ENCODE data around the gene SLC35E3. TPM values are rescaled to one million over a fixed set of nuclear protein-coding genes. Genes with fewer than 3 reads are reported as not detected.
"Not testable (repeated sequence)": the region's sequence is repeated elsewhere in the genome, so short reads cannot be mapped to it uniquely, and the experiment has no call there.

Gene SLC35E3
- total RNA-seq, 2 experiments from 2014 or later: 8.3 to 9.1 TPM

DNA sequence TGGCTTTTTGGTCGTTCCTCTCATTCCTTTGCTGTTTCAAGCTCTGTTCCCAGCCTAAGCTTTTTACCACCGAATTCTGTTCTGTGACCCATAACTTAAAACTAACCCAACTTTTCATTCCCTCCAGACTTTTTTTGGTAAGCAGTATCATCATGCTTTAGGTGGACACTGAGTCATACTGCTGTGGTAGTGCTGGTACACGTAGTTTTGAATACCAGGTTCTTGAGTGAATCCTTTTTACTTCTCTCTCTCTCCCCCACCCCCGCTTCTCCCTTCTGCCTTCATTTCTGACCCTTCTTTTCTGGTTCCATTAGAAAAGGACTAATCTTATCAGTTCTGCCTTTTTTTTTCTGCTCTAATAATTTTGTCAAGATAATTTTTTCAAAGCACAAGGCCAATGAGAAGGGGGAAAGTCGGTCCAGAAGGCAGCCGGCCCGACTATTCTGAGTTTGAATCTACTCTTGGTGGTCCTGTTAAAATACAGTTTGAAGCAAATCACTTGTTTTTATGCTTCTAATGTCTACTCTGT lies 59.7 kb downstream of the SLC35E3 start:
- Mint-ChIP-seq H3K27ac (no peak overlapping the region), H3K27me3 (no peaks in the 10 kb centered on the region), H3K4me3 (no peak overlapping the region), H3K4me1 (peaks cover 10% of the 10 kb centered on the region), H3K36me3 (peaks cover 16% of the 10 kb centered on the region), H3K9me3 (no peaks in the 10 kb centered on the region)
- no peak for DNase-seq
- no peak for ATAC-seq (ENCODE audit: low read depth)
- POLR2A ChIA-PET: no interaction called here

DNA sequence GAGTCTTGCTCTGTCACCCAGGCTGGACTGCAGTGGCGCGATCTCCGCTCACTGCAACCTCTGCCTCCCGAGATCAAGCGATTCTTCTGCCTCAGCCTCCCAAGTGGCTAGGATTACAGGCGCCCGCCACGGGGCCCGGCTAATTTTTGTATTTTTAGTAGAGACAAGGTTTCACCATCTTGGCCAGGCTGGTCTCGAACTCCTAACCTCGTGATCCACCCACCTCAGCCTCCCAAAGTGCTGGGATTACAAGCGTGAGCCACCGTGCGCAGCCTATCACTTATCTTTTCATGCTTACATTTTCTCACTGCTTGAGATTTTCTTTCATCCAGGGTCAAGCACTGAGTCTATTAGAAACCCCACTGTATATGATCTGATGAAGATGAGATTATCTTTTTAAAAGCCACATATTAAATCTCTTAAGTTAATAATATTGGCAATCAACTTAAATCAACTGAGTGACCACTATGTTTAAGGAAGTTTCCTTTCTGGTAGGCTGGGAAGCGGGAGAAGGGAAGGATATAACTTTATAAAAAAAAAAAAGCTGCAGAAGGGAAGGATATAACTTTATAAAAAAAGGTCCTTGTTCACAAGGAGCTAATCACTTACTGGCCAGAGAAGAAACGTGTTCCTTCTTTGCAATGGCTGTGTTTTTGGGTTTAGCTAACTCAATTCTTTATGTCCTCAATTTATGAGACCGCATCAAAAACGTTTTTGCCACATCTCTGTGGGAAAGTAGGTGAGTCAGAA lies 60.7 kb downstream of the SLC35E3 start:
- Mint-ChIP-seq H3K4me1 (peaks cover 13% of the 10 kb centered on the region), H3K27me3 (no peaks in the 10 kb centered on the region), H3K27ac (peak overlapping the region; percentile 100), H3K9me3 (no peaks in the 10 kb centered on the region), H3K36me3 (peaks cover 26% of the 10 kb centered on the region), H3K4me3 (peak overlapping the region; percentile 92)
- DNase-seq (no peak), ATAC-seq (ENCODE audit: low read depth) (no peak)
- POLR2A ChIA-PET: interaction anchor here (0.7 to 3.0 kb wide), 10 partner anchors 9 to 446 kb away, joined by 3 to 61 read pairs (median 3); partner anchors contain the start of gene SLC35E3

DNA sequence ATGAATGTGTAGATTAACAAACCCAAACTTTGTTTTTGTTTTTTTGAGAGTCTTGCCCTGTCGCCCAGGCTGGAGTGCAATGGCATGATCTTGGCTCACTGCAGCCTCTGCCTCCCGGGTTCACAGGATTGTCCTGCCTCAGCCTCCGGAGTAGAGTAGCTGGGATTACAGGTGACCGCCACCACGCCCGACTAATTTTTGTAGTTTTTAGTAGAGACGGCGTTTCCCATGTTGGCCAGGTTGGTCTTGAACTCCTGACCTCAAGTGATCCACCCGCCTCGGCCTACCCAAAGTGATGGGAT lies 61.2 kb downstream of the SLC35E3 start:
- H3K4me1 Mint-ChIP-seq: peaks cover 13% of the 10 kb centered on the region
- peaks cover 27% of the 10 kb centered on the region for H3K36me3 Mint-ChIP-seq
- peak overlapping the region; percentile 92 for H3K4me3 Mint-ChIP-seq
- not testable (repeated sequence) for H3K27me3 Mint-ChIP-seq; H3K9me3 Mint-ChIP-seq; ATAC-seq (ENCODE audit: low read depth)
- peak overlapping the region; percentile 100 for H3K27ac Mint-ChIP-seq
- DNase-seq: peak; percentile 60
- POLR2A ChIA-PET: interaction anchor here (0.7 to 3.0 kb wide), 21 partner anchors 10 to 551 kb away, joined by 3 to 61 read pairs (median 3); partner anchors contain the start of genes MDM1, RAP1B and SLC35E3

DNA sequence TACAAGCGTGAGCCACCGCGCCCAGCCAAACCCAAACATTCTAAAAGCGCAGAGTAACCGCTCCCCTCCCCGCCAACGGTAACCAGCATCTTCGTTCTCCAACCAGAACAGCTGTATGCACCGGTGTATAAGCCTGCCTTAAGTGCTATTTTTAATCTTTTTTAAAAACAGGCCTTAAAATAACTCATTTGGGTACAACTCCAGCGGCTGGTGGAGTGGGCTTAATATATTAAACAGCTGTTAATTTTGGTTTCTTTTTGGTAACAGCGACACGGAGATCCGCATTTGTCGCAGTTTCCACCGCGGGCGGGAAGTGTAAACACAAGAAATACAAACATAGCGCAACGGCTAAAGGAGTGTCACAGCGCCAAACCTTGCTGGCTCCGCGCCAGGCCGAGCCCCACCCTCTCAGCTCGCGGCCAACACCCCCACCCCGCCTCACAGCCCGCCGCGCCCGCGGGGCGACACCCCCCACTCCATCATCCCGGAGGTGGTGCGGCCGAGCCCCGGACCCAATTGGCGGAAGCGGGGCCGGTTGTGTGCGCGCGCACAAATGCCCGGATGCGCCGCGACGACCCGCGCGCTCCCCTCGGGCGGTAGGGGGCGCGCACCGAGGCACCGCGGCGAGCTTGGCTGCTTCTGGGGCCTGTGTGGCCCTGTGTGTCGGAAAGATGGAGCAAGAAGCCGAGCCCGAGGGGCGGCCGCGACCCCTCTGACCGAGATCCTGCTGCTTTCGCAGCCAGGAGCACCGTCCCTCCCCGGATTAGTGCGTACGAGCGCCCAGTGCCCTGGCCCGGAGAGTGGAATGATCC lies 61.8 kb downstream of the SLC35E3 start, which contains the start of gene MDM2:
Gene MDM2 (plus strand): TSS at position 602 of the 812 bp plus-strand sequence. CDS start 301 bp downstream, outside the sequence.
- peak; percentile 99 for DNase-seq
- H3K27ac Mint-ChIP-seq: peak within 1 kb of the TSS; percentile 100
- H3K4me1 Mint-ChIP-seq: peaks cover 18% of the 10 kb centered on the region
- POLR2A ChIA-PET: interaction anchor here (0.7 to 3.0 kb wide), 26 partner anchors 10 to 551 kb away, joined by 3 to 61 read pairs (median 3); partner anchors contain the start of genes MDM1, RAP1B and SLC35E3
- ATAC-seq (ENCODE audit: low read depth): peak; percentile 92
- peaks cover 31% of the 10 kb centered on the region for H3K36me3 Mint-ChIP-seq
- peak within 1 kb of the TSS; percentile 92 for H3K4me3 Mint-ChIP-seq
- no peaks in the 10 kb centered on the region for H3K27me3 Mint-ChIP-seq
- H3K9me3 Mint-ChIP-seq: no peaks in the 10 kb centered on the region

DNA sequence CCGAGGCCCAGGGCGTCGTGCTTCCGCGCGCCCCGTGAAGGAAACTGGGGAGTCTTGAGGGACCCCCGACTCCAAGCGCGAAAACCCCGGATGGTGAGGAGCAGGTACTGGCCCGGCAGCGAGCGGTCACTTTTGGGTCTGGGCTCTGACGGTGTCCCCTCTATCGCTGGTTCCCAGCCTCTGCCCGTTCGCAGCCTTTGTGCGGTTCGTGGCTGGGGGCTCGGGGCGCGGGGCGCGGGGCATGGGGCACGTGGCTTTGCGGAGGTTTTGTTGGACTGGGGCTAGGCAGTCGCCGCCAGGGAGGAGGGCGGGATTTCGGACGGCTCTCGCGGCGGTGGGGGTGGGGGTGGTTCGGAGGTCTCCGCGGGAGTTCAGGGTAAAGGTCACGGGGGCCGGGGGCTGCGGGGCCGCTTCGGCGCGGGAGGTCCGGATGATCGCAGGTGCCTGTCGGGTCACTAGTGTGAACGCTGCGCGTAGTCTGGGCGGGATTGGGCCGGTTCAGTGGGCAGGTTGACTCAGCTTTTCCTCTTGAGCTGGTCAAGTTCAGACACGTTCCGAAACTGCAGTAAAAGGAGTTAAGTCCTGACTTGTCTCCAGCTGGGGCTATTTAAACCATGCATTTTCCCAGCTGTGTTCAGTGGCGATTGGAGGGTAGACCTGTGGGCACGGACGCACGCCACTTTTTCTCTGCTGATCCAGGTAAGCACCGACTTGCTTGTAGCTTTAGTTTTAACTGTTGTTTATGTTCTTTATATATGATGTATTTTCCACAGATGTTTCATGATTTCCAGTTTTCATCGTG lies 62.6 kb downstream of the SLC35E3 start:
- H3K27ac Mint-ChIP-seq: peak overlapping the region; percentile 100
- POLR2A ChIA-PET: interaction anchor here (0.8 to 3.0 kb wide), 23 partner anchors 9 to 550 kb away, joined by 3 to 61 read pairs (median 3); partner anchors contain the start of genes MDM1, RAP1B and SLC35E3
- DNase-seq (peak; percentile 69), ATAC-seq (ENCODE audit: low read depth) (peak; percentile 23)
- peak overlapping the region; percentile 92 for H3K4me3 Mint-ChIP-seq
- H3K27me3 Mint-ChIP-seq: no peaks in the 10 kb centered on the region
- H3K9me3 Mint-ChIP-seq: no peaks in the 10 kb centered on the region
- H3K4me1 Mint-ChIP-seq: peaks cover 25% of the 10 kb centered on the region
- H3K36me3 Mint-ChIP-seq: peaks cover 39% of the 10 kb centered on the region

DNA sequence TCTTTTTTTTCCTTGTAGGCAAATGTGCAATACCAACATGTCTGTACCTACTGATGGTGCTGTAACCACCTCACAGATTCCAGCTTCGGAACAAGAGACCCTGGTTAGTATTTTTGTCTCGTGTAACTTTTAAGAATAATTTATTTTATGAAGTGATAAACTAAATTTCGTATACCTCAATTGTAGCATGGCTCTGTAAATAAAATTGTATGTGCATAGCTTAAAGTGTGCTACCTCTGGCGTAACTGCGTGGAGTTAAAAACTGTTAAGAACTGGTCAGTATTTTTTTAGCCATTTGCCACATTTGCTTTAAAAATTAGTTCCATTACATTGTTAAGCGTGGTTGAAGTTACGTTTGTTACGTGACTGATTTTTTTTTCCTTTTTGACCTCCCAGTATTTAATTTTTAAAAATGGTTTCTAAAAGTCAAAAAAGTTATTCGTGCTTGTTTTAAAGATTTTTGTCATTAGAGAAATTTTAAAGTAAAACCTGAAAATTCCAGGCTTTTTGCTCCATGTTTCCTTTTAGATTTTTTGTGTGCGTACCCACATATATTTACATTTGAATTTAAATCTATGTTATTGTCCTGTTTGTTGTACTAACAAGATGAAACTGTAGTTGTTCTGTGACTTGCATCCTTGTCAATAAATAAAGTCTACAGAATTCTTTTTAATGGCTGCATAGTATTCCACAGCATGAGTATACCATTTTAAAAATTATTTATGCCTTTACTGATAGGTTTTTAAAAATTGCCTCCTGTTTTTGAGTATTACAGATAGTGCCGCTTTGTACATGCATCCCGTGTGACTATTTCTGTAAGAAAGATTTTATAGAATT lies 63.4 kb downstream of the SLC35E3 start:
- no peak for ATAC-seq (ENCODE audit: low read depth)
- H3K4me1 Mint-ChIP-seq: peaks cover 29% of the 10 kb centered on the region
- POLR2A ChIA-PET: interaction anchor here (0.8 to 3.0 kb wide), 7 partner anchors 8 to 444 kb away, joined by 3 to 61 read pairs (median 3); partner anchors contain the start of genes RAP1B and SLC35E3

DNA sequence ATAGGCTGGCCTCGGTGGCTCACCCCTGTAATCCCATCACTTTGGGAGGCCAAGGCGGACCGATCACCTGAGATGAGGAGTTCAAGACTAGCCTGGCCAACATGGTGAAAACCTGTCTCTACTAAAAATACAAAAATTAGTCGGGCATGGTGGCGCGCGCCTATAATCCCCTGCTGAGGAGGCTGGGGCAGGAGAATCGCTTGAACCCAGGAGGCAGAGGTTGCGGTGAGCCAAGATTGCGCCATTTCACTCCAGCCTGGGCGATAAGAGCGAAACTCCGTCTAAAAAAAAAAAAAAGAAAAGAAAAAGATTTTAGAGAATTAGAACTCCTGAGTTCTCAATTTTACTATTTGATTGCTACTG lies 64.0 kb downstream of the SLC35E3 start:
- ATAC-seq (ENCODE audit: low read depth); H3K27me3 Mint-ChIP-seq; POLR2A ChIA-PET; H3K9me3 Mint-ChIP-seq; DNase-seq: not testable (repeated sequence)
- peak overlapping the region; percentile 56 for H3K27ac Mint-ChIP-seq
- peak overlapping the region; percentile 92 for H3K4me3 Mint-ChIP-seq
- H3K4me1 Mint-ChIP-seq: peaks cover 32% of the 10 kb centered on the region
- peaks cover 49% of the 10 kb centered on the region for H3K36me3 Mint-ChIP-seq

More for the DNA sequence above, 63.4 kb downstream of the SLC35E3 start:
- DNase-seq: no peak
- Mint-ChIP-seq H3K4me3 (peak overlapping the region; percentile 92), H3K27me3 (no peaks in the 10 kb centered on the region), H3K36me3 (peaks cover 43% of the 10 kb centered on the region), H3K9me3 (no peaks in the 10 kb centered on the region), H3K27ac (peak overlapping the region; percentile 100)

DNA sequence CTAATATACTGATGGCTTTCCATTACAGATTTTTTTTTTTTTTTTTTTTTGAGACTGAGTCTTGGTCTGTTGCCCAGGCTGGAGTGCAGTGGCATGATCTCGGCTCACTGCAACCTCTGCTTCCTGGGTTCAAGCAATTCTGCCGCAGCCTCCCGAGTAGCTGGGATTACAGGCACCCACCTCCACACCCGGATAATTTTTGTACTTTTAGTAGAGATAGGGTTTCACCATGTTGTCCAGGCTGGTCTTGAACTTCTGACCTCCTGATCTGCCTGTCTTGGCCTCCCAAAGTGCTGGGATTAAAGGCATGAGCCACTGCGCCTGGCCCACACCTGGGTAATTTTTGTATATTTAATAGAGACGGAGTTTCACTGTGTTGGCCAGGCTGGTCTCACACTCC lies 65.6 kb downstream of the SLC35E3 start:
- Mint-ChIP-seq H3K4me3 (peak overlapping the region; percentile 76), H3K4me1 (peaks cover 36% of the 10 kb centered on the region), H3K36me3 (peaks cover 56% of the 10 kb centered on the region)
- not testable (repeated sequence) for H3K27ac Mint-ChIP-seq; H3K27me3 Mint-ChIP-seq; DNase-seq; ATAC-seq (ENCODE audit: low read depth); H3K9me3 Mint-ChIP-seq
- POLR2A ChIA-PET: interaction anchor here (0.7 to 1.5 kb wide), 2 partner anchors 8 to 16 kb away, joined by 3 to 5 read pairs; no protein-coding TSS in a partner anchor

DNA sequence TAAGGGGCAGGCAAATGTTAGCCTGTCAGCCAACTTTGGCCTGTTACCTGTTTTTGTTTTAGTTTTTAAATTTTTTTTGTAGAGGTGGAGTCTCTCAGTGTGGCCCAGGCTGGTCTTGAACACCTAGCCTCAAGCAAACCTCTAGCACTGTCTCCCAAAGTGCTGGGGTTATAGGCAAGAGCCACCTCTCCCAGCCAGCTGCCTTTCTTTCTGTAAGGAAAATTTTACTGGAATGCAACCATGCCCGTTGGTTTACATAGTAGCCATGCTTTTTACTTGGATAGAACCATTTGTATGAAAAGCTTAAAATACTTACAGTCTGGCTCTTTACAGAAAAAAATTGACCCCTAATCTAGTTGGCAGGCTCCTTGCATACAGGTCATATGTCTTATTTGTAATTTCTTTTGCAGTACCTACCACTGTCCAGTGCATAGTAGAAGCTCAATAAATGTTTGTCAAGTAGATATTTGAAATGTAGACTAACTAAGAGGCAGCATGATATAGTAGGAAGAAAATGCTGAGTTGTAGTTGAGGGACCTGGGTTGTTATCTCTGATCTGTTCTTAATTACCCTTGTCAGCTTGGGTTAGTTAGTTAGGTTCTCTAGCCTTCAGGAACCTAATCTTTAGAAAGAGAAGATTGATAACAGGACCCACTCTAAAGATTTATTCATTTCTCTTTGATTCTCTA lies 66.7 kb downstream of the SLC35E3 start:
- H3K27me3 Mint-ChIP-seq: no peaks in the 10 kb centered on the region

DNA sequence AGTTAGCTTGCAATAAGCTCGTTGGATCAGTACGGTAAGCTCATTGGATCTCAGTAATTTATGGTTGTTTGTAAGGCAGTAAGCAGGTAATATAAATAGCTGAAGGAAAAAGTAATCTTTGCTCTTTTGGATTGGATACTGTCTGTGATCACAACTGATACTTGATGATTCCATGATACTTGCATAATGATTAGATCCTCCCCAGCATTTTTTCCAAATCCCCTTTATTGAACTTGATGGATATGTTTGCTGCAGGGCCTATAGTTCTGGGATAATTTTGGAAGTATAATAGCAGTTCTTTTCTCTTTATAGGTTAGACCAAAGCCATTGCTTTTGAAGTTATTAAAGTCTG lies 67.2 kb downstream of the SLC35E3 start:
- ATAC-seq (ENCODE audit: low read depth) (no peak), DNase-seq (no peak)
- H3K27ac Mint-ChIP-seq: no peak overlapping the region
- peak overlapping the region; percentile 69 for H3K4me3 Mint-ChIP-seq
- no peaks in the 10 kb centered on the region for H3K9me3 Mint-ChIP-seq
- POLR2A ChIA-PET: no interaction called here
- H3K36me3 Mint-ChIP-seq: peaks cover 61% of the 10 kb centered on the region
- H3K27me3 Mint-ChIP-seq: no peaks in the 10 kb centered on the region
- H3K4me1 Mint-ChIP-seq: peaks cover 33% of the 10 kb centered on the region

More for the DNA sequence above, 66.7 kb downstream of the SLC35E3 start:
- Mint-ChIP-seq H3K36me3 (peaks cover 61% of the 10 kb centered on the region), H3K4me3 (peak overlapping the region; percentile 69), H3K4me1 (peaks cover 33% of the 10 kb centered on the region), H3K27ac (peak overlapping the region; percentile 26), H3K9me3 (no peaks in the 10 kb centered on the region)
- POLR2A ChIA-PET: interaction anchor here (0.9 to 1.5 kb wide), 2 partner anchors 7 to 234 kb away, joined by 3 read pairs; no protein-coding TSS in a partner anchor
- ATAC-seq (ENCODE audit: low read depth) (no peak), DNase-seq (no peak)

DNA sequence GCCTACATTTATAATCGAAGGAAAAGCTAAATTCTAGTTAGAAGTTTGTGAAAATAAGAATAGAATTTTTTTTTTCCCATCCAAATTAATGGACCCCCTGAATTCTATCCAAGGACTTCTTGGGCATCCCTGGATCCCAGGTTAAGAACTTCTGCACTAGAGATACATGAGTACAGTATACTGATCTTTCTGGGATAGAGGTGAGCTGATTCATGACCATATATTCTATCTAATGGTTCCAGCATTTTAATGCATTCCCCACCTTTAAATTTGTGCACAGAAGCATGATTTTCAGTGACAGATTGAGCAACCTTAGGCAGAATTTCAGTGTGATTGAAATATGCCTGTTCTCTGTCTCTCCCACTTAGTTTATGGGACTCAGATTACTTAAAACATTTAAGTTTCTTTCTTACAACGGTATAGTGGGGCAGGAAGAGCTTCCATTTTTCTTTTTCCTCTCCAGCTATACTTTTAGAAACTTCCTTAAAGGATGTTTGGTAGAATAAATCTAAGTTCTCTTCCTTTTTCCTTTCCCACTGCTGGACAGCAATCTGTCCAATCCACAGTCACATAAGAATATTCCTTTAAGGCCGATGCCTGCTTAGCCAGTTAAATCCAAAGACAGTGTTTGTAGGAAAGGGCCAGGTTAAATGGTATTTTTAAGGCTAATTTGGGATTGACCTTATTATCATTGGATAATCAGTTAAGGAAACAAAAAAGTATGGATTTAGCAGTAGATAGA lies 68.7 kb downstream of the SLC35E3 start:
- H3K27me3 Mint-ChIP-seq: no peaks in the 10 kb centered on the region
- peak overlapping the region; percentile 10 for H3K27ac Mint-ChIP-seq
- no peaks in the 10 kb centered on the region for H3K9me3 Mint-ChIP-seq
- ATAC-seq (ENCODE audit: low read depth) (no peak), DNase-seq (no peak)
- POLR2A ChIA-PET: interaction anchor here (0.7 kb wide), 1 partner anchor 813 kb away, joined by 5 read pairs; no protein-coding TSS in a partner anchor
- H3K4me3 Mint-ChIP-seq: peak overlapping the region; percentile 36
- peaks cover 58% of the 10 kb centered on the region for H3K36me3 Mint-ChIP-seq
- peaks cover 39% of the 10 kb centered on the region for H3K4me1 Mint-ChIP-seq

All from activated naive CD8-positive, alpha-beta T cell treated with anti-CD3 and anti-CD28 coated beads, Interleukin-2, amount 10 ng/mL, durations not matched to agents 7 days and 5 days (primary cell).